Fibroblast of villous mesenchyme (primary cell): Measurements from ENCODE around the gene LHX4. TPM values are rescaled to one million over a fixed set of nuclear protein-coding genes. Genes with fewer than 3 reads are reported as not detected.

ENCODE experiments used
- DNase-seq: peaks from one replicate; pipeline ENCODE4 v3.0.0-alpha.2; 2010; ENCODE audit warnings: low read depth
- H3K4me3 ChIP-seq: 2 replicates; pipeline ENCODE4 v1.5.1; 2011; ENCODE audit warnings: low read depth, mild to moderate bottlenecking, low read length
- CTCF ChIP-seq: IDR thresholded peaks from 2 replicates; pipeline ENCODE4 v1.5.1; 2012; ENCODE audit warnings: low read depth, mild to moderate bottlenecking, low read length; ENCODE audit not compliant: insufficient read depth
- total RNA-seq: library from RNA; depleted of rRNA; stranded (reverse); fragments of >200 nt; gene quantifications from 2 replicates; pipeline ENCODE4 v1.2.3, GENCODE V29; 2012

Gene LHX4
- total RNA-seq, 1 donor, result 0.86 TPM

GRCh38 chr1:180278194-180278515, 48.1 kb downstream of the LHX4 start:
- no peak for TF ChIP-seq CTCF
- no peak for DNase-seq

GRCh38 chr1:180278596-180279395, 48.7 kb downstream of the LHX4 start:
- DNase-seq, result no peak
- TF ChIP-seq CTCF, result no peak
- no peak overlapping the region for H3K4me3 ChIP-seq

More at GRCh38 chr1:180278194-180278515, 48.1 kb downstream of the LHX4 start:
- H3K4me3 ChIP-seq, result no peak overlapping the region

GRCh38 chr1:180279651-180280050, 49.6 kb downstream of the LHX4 start:
- no peak for DNase-seq
- no peak for TF ChIP-seq CTCF
- H3K4me3 ChIP-seq, result no peak overlapping the region

- no peak for TF ChIP-seq CTCF
- no peak for DNase-seq
- no peak overlapping the region for H3K4me3 ChIP-seq
Observed at GRCh38 chr1:180280617-180281016, 50.6 kb downstream of the LHX4 start.

- TF ChIP-seq CTCF, result no peak
- no peak overlapping the region for H3K4me3 ChIP-seq
- DNase-seq, result no peak
Observed at GRCh38 chr1:180281490-180281889, 51.4 kb downstream of the LHX4 start.

GRCh38 chr1:180282401-180283044, 52.5 kb downstream of the LHX4 start:
- peak; percentile 24 for DNase-seq
- TF ChIP-seq CTCF, result no peak
- no peak overlapping the region for H3K4me3 ChIP-seq

GRCh38 chr1:180283098-180283497, 53.0 kb downstream of the LHX4 start:
- no peak for DNase-seq
- H3K4me3 ChIP-seq, result no peak overlapping the region
- no peak for TF ChIP-seq CTCF
